Activated T-cell treated with anti-CD3 and anti-CD28 coated beads, Interleukin-2, amount 50 U/mL, for 72 hours (primary cell): ENCODE measurements around the gene ATXN1. TPM values are rescaled to one million over a fixed set of nuclear protein-coding genes. Genes with fewer than 3 reads are reported as not detected.

Source experiments
- ATAC-seq, 2 donors: fragments of 150-1000 bp; cut with Tn5 transposase; replicated peaks in 1 of 2; 2 replicates each; pipeline ENCODE4 v1.10.0; 2021; ENCODE audit warnings: moderate library complexity in 2 of 2, mild to moderate bottlenecking in 1 of 2
- DNase-seq, 2 donors: peaks; one replicate each; pipeline ENCODE4 v3.0.0; 2021 to 2022; ENCODE audit warnings: mixed read lengths in 1 of 2
- H3K27ac Mint-ChIP-seq: one replicate; pipeline ENCODE4 v1.8.0; 2022; ENCODE audit warnings: mild to moderate bottlenecking, moderate library complexity, mixed read lengths
- H3K27me3 Mint-ChIP-seq: one replicate; pipeline ENCODE4 v1.8.0; 2022; ENCODE audit warnings: low read depth, mixed read lengths
- H3K36me3 Mint-ChIP-seq, 2 donors: one replicate each; pipeline ENCODE4 v1.8.0; 2022; ENCODE audit warnings: mixed read lengths in 2 of 2, mild to moderate bottlenecking in 1 of 2; ENCODE audit not compliant: insufficient read depth in 2 of 2
- H3K4me1 Mint-ChIP-seq: one replicate; pipeline ENCODE4 v1.8.0; 2022; ENCODE audit warnings: low read depth, mixed read lengths
- H3K4me3 Mint-ChIP-seq, 2 donors: one replicate each; pipeline ENCODE4 v1.8.0; 2022; ENCODE audit warnings: mild to moderate bottlenecking in 2 of 2, mixed read lengths in 2 of 2, moderate library complexity in 2 of 2
- H3K9me3 Mint-ChIP-seq, 2 donors: one replicate each; pipeline ENCODE4 v1.8.0; 2022; ENCODE audit warnings: mixed read lengths in 2 of 2
- total RNA-seq, 2 donors: library from RNA; stranded (reverse); gene quantifications; one replicate each; pipeline ENCODE4 v1.2.3, GENCODE V29; 2022

Gene ATXN1
- total RNA-seq, 2 donors from 2014 or later, result 46.5 to 65.1 TPM

GRCh38 chr6:16754274-16754673 lies 7.0 kb downstream of the ATXN1 start:
- DNase-seq, result no peak
- H3K4me1 Mint-ChIP-seq, result peaks cover 69% of the 10 kb centered on the region
- no peak for ATAC-seq
- no peaks in the 10 kb centered on the region for H3K27me3 Mint-ChIP-seq
- H3K9me3 Mint-ChIP-seq, result no peaks in the 10 kb centered on the region
- no peak overlapping the region for H3K4me3 Mint-ChIP-seq
- H3K27ac Mint-ChIP-seq, result no peak overlapping the region
- H3K36me3 Mint-ChIP-seq, result peaks cover 8 to 15% of the 10 kb centered on the region in 2 donors

GRCh38 chr6:16753341-16753740 lies 7.9 kb downstream of the ATXN1 start:
- no peak for ATAC-seq
- Mint-ChIP-seq H3K27ac (no peak overlapping the region), H3K4me3 (no peak overlapping the region), H3K9me3 (no peaks in the 10 kb centered on the region), H3K4me1 (peaks cover 60% of the 10 kb centered on the region), H3K36me3 (peaks cover 8 to 15% of the 10 kb centered on the region in 2 donors), H3K27me3 (no peaks in the 10 kb centered on the region)
- DNase-seq, result no peak

GRCh38 chr6:16752206-16752866 lies 8.9 kb downstream of the ATXN1 start:
- Mint-ChIP-seq H3K9me3 (no peaks in the 10 kb centered on the region), H3K27ac (no peak overlapping the region), H3K27me3 (no peaks in the 10 kb centered on the region), H3K4me1 (peaks cover 57% of the 10 kb centered on the region), H3K36me3 (peaks cover 8 to 18% of the 10 kb centered on the region in 2 donors), H3K4me3 (no peak overlapping the region)
- ATAC-seq, result peak in 1 of 2 donors; percentile 32
- DNase-seq, result no peak

GRCh38 chr6:16751251-16751946 lies 9.9 kb downstream of the ATXN1 start:
- H3K27ac Mint-ChIP-seq, result no peak overlapping the region
- peaks cover 48% of the 10 kb centered on the region for H3K4me1 Mint-ChIP-seq
- peaks cover 8 to 17% of the 10 kb centered on the region in 2 donors for H3K36me3 Mint-ChIP-seq
- no peaks in the 10 kb centered on the region for H3K27me3 Mint-ChIP-seq
- DNase-seq, result no peak
- H3K4me3 Mint-ChIP-seq, result no peak overlapping the region
- no peaks in the 10 kb centered on the region for H3K9me3 Mint-ChIP-seq
- no peak for ATAC-seq

GRCh38 chr6:16750566-16750965 lies 10.7 kb downstream of the ATXN1 start:
- Mint-ChIP-seq H3K36me3 (peaks cover 10 to 17% of the 10 kb centered on the region in 2 donors), H3K27me3 (no peaks in the 10 kb centered on the region), H3K4me3 (no peak overlapping the region), H3K27ac (no peak overlapping the region), H3K9me3 (no peaks in the 10 kb centered on the region), H3K4me1 (peaks cover 49% of the 10 kb centered on the region)
- ATAC-seq, result no peak
- no peak for DNase-seq

- H3K27ac Mint-ChIP-seq, result no peak overlapping the region
Observed at GRCh38 chr6:16749516-16750485, 11.5 kb downstream of the ATXN1 start.

GRCh38 chr6:16748025-16748319 lies 13.3 kb downstream of the ATXN1 start:
- ATAC-seq (no peak), DNase-seq (no peak)
- H3K4me3 Mint-ChIP-seq, result peak overlapping the region in 1 of 2 donors; percentile 42

More at GRCh38 chr6:16749516-16750485, 11.5 kb downstream of the ATXN1 start:
- H3K27me3 Mint-ChIP-seq, result no peaks in the 10 kb centered on the region
- no peak overlapping the region for H3K4me3 Mint-ChIP-seq
- H3K9me3 Mint-ChIP-seq, result no peaks in the 10 kb centered on the region
- no peak for ATAC-seq
- no peak for DNase-seq
- peaks cover 10 to 17% of the 10 kb centered on the region in 2 donors for H3K36me3 Mint-ChIP-seq
- H3K4me1 Mint-ChIP-seq, result peaks cover 41% of the 10 kb centered on the region

GRCh38 chr6:16747232-16748024 lies 13.8 kb downstream of the ATXN1 start:
- ATAC-seq (peak in 1 of 2 donors; percentile 85), DNase-seq (no peak)
- Mint-ChIP-seq H3K9me3 (no peaks in the 10 kb centered on the region), H3K4me3 (peak overlapping the region; percentile 8 to 42), H3K27ac (no peak overlapping the region), H3K27me3 (no peaks in the 10 kb centered on the region), H3K36me3 (peaks cover 13 to 17% of the 10 kb centered on the region in 2 donors), H3K4me1 (peaks cover 37% of the 10 kb centered on the region)

More at GRCh38 chr6:16748025-16748319, 13.3 kb downstream of the ATXN1 start:
- Mint-ChIP-seq H3K4me1 (peaks cover 42% of the 10 kb centered on the region), H3K9me3 (no peaks in the 10 kb centered on the region), H3K27me3 (no peaks in the 10 kb centered on the region), H3K27ac (no peak overlapping the region), H3K36me3 (peaks cover 12 to 19% of the 10 kb centered on the region in 2 donors)

GRCh38 chr6:16746812-16747211 lies 14.4 kb downstream of the ATXN1 start:
- peaks cover 12 to 15% of the 10 kb centered on the region in 2 donors for H3K36me3 Mint-ChIP-seq
- no peak for ATAC-seq

GRCh38 chr6:16746401-16746800 lies 14.9 kb downstream of the ATXN1 start:
- Mint-ChIP-seq H3K4me3 (no peak overlapping the region), H3K36me3 (peaks cover 12 to 15% of the 10 kb centered on the region in 2 donors), H3K27me3 (no peaks in the 10 kb centered on the region), H3K4me1 (peaks cover 44% of the 10 kb centered on the region), H3K27ac (peak overlapping the region; percentile 38), H3K9me3 (no peaks in the 10 kb centered on the region)
- no peak for ATAC-seq
- no peak for DNase-seq

More at GRCh38 chr6:16746812-16747211, 14.4 kb downstream of the ATXN1 start:
- no peak for DNase-seq
- Mint-ChIP-seq H3K4me3 (no peak overlapping the region), H3K27me3 (no peaks in the 10 kb centered on the region), H3K9me3 (no peaks in the 10 kb centered on the region), H3K27ac (no peak overlapping the region), H3K4me1 (peaks cover 41% of the 10 kb centered on the region)

GRCh38 chr6:16743664-16744210 lies 17.5 kb downstream of the ATXN1 start:
- Mint-ChIP-seq H3K36me3 (peaks cover 10 to 17% of the 10 kb centered on the region in 2 donors), H3K4me1 (peaks cover 51% of the 10 kb centered on the region), H3K27ac (no peak overlapping the region), H3K27me3 (no peaks in the 10 kb centered on the region), H3K4me3 (no peak overlapping the region), H3K9me3 (no peaks in the 10 kb centered on the region)
- DNase-seq (no peak), ATAC-seq (no peak)

- peak overlapping the region; percentile 45 for H3K27ac Mint-ChIP-seq
- H3K9me3 Mint-ChIP-seq, result no peaks in the 10 kb centered on the region
- no peak for ATAC-seq
- DNase-seq, result no peak
- no peaks in the 10 kb centered on the region for H3K27me3 Mint-ChIP-seq
- peak overlapping the region in 1 of 2 donors; percentile 3 for H3K4me3 Mint-ChIP-seq
- H3K36me3 Mint-ChIP-seq, result peaks cover 14 to 17% of the 10 kb centered on the region in 2 donors
- H3K4me1 Mint-ChIP-seq, result peaks cover 43% of the 10 kb centered on the region
Observed at GRCh38 chr6:16742116-16742515, 19.1 kb downstream of the ATXN1 start.
